Inferior parietal cortex (tissue), 1 donor: ENCODE data around the gene HMGCS2.

Experiments used
- DNase-seq: peaks from one replicate; pipeline ENCODE4 v3.0.0-alpha.2; 2016; ENCODE audit errors: extremely low spot score

The HMGCS2 gene

DNA sequence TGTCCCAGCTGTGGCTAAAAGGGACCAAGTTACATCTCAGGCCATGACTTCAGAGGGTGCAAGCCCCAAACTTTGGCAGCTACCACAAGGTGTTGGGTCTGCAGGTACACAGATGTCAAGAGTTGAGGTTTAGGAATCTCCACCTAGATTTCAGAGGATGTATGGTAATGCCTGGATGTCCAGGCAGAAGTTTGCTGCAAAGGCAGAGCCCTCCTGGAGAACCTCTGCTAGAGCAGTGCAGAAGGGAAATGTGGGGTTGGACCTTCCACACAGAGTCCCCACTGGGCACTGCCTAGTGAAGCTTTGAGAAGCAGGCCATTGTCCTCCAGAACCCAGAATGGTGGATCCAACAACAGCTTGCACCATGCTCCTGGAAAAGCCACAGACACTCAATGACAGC, 67.0 kb downstream of the HMGCS2 start:
- DNase-seq = no peak

DNA sequence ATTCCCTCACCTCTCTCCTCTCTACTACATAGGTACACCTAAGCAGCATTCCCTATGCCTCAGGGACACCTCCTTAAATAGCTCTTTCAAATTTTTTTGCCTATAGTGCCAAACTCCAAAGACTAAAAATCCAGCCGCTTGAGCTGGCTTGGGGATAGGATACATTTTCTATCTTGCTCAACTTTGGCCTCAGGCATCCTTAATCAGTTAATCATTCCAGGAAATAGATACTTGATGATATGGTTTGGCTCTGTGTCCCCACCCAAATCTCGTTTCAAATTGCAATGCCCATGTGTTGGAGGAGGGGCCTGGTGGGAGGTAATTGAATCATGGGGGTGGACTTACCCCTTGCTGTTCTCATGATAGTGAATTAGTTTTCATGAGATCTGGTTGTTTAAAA, 68.4 kb downstream of the HMGCS2 start:
- no peak for DNase-seq
